ENCODE results near the gene IFI27L1.

IFI27L1 gene

GRCh38 chr14:94088516-94088915 lies 7.4 kb downstream of the IFI27L1 start:
- peaks cover 0 to 7% of the 10 kb centered on the region in 2 donors for H3K9me3 Mint-ChIP-seq
- H3K4me3 Mint-ChIP-seq, result no peak overlapping the region
- ATAC-seq, result no peak

GRCh38 chr14:94089479-94089878 lies 8.4 kb downstream of the IFI27L1 start:
- DNase-seq (no peak), ATAC-seq (no peak)
- Mint-ChIP-seq H3K27me3 (no peaks in the 10 kb centered on the region), H3K9me3 (peaks cover 0 to 7% of the 10 kb centered on the region in 2 donors), H3K4me3 (no peak overlapping the region), H3K4me1 (no peaks in the 10 kb centered on the region), H3K27ac (no peak overlapping the region)

More at GRCh38 chr14:94088516-94088915, 7.4 kb downstream of the IFI27L1 start:
- no peak overlapping the region for H3K27ac Mint-ChIP-seq
- no peak for DNase-seq
- H3K4me1 Mint-ChIP-seq, result no peaks in the 10 kb centered on the region
- no peaks in the 10 kb centered on the region for H3K27me3 Mint-ChIP-seq

GRCh38 chr14:94093418-94093817 lies 12.3 kb downstream of the IFI27L1 start:
- no peak for DNase-seq
- no peaks in the 10 kb centered on the region for H3K27me3 Mint-ChIP-seq
- no peaks in the 10 kb centered on the region for H3K9me3 Mint-ChIP-seq
- no peak for ATAC-seq
- H3K4me3 Mint-ChIP-seq, result no peak overlapping the region
- H3K27ac Mint-ChIP-seq, result no peak overlapping the region
- no peaks in the 10 kb centered on the region for H3K4me1 Mint-ChIP-seq

GRCh38 chr14:94097091-94097490 lies 16.0 kb downstream of the IFI27L1 start:
- no peak for DNase-seq
- H3K27ac Mint-ChIP-seq, result no peak overlapping the region
- H3K4me1 Mint-ChIP-seq, result no peaks in the 10 kb centered on the region
- H3K9me3 Mint-ChIP-seq, result no peaks in the 10 kb centered on the region
- H3K4me3 Mint-ChIP-seq, result no peak overlapping the region
- ATAC-seq, result no peak
- no peaks in the 10 kb centered on the region for H3K27me3 Mint-ChIP-seq

- DNase-seq (peak in 1 of 2 donors; percentile 4), ATAC-seq (no peak)
- Mint-ChIP-seq H3K9me3 (no peaks in the 10 kb centered on the region), H3K27ac (peak overlapping the region; percentile 6 to 51), H3K4me3 (no peak overlapping the region), H3K4me1 (no peaks in the 10 kb centered on the region), H3K27me3 (no peaks in the 10 kb centered on the region)
Measured at GRCh38 chr14:94098326-94098992, 17.3 kb downstream of the IFI27L1 start.

- ATAC-seq (no peak), DNase-seq (peak in 1 of 2 donors; percentile 0)
- no peaks in the 10 kb centered on the region for H3K9me3 Mint-ChIP-seq
- H3K27me3 Mint-ChIP-seq, result no peaks in the 10 kb centered on the region
- no peaks in the 10 kb centered on the region for H3K4me1 Mint-ChIP-seq
- H3K27ac Mint-ChIP-seq, result peak overlapping the region in 1 of 2 donors; percentile 51
- H3K4me3 Mint-ChIP-seq, result no peak overlapping the region
Measured at GRCh38 chr14:94099006-94099405, 17.9 kb downstream of the IFI27L1 start.

- Mint-ChIP-seq H3K27me3 (no peaks in the 10 kb centered on the region), H3K4me1 (no peaks in the 10 kb centered on the region), H3K27ac (no peak overlapping the region), H3K9me3 (no peaks in the 10 kb centered on the region), H3K4me3 (no peak overlapping the region)
- DNase-seq, result no peak
- no peak for ATAC-seq
Measured at GRCh38 chr14:94100847-94101246, 19.7 kb downstream of the IFI27L1 start.

GRCh38 chr14:94101748-94102147 lies 20.6 kb downstream of the IFI27L1 start:
- DNase-seq, result no peak
- H3K27ac Mint-ChIP-seq, result peak overlapping the region in 1 of 2 donors; percentile 74
- no peaks in the 10 kb centered on the region for H3K9me3 Mint-ChIP-seq
- no peaks in the 10 kb centered on the region for H3K27me3 Mint-ChIP-seq
- no peak for ATAC-seq
- H3K4me3 Mint-ChIP-seq, result no peak overlapping the region
- H3K4me1 Mint-ChIP-seq, result no peaks in the 10 kb centered on the region

GRCh38 chr14:94102768-94103482 lies 21.8 kb downstream of the IFI27L1 start:
- no peaks in the 10 kb centered on the region for H3K27me3 Mint-ChIP-seq
- no peaks in the 10 kb centered on the region for H3K4me1 Mint-ChIP-seq
- DNase-seq (no peak), ATAC-seq (no peak)
- H3K9me3 Mint-ChIP-seq, result no peaks in the 10 kb centered on the region
- no peak overlapping the region for H3K4me3 Mint-ChIP-seq
- H3K27ac Mint-ChIP-seq, result no peak overlapping the region

GRCh38 chr14:94103554-94104150 lies 22.5 kb downstream of the IFI27L1 start:
- DNase-seq (no peak), ATAC-seq (no peak)
- Mint-ChIP-seq H3K4me3 (no peak overlapping the region), H3K9me3 (no peaks in the 10 kb centered on the region), H3K27me3 (no peaks in the 10 kb centered on the region), H3K4me1 (no peaks in the 10 kb centered on the region), H3K27ac (peak overlapping the region in 1 of 2 donors; percentile 31)

GRCh38 chr14:94104731-94105130 lies 23.6 kb downstream of the IFI27L1 start:
- DNase-seq (no peak), ATAC-seq (no peak)
- Mint-ChIP-seq H3K4me3 (no peak overlapping the region), H3K4me1 (no peaks in the 10 kb centered on the region), H3K27me3 (no peaks in the 10 kb centered on the region), H3K27ac (no peak overlapping the region), H3K9me3 (no peaks in the 10 kb centered on the region)

- H3K9me3 Mint-ChIP-seq, result no peaks in the 10 kb centered on the region
- peak overlapping the region in 1 of 2 donors; percentile 95 for H3K27ac Mint-ChIP-seq
- H3K4me3 Mint-ChIP-seq, result no peak overlapping the region
- ATAC-seq (no peak), DNase-seq (peak in 1 of 2 donors; percentile 2)
- peaks cover 9% of the 10 kb centered on the region for H3K27me3 Mint-ChIP-seq
- H3K4me1 Mint-ChIP-seq, result no peaks in the 10 kb centered on the region
Measured at GRCh38 chr14:94109915-94110250, 28.8 kb downstream of the IFI27L1 start.

- Mint-ChIP-seq H3K27me3 (peaks cover 17% of the 10 kb centered on the region), H3K4me3 (no peak within 1 kb of the TSS), H3K27ac (peak within 1 kb of the TSS; percentile 64 to 95), H3K4me1 (no peaks in the 10 kb centered on the region), H3K9me3 (no peaks in the 10 kb centered on the region)
- DNase-seq (no peak), ATAC-seq (no peak)
Measured at GRCh38 chr14:94110552-94111181, 29.6 kb downstream of the IFI27L1 start, which contains the start of gene IFI27. IFI27 (plus strand) TSS chr14:94110736.

GRCh38 chr14:94111276-94112095 lies 30.4 kb downstream of the IFI27L1 start:
- Mint-ChIP-seq H3K27ac (no peak overlapping the region), H3K27me3 (peaks cover 25% of the 10 kb centered on the region), H3K4me3 (no peak overlapping the region), H3K9me3 (no peaks in the 10 kb centered on the region), H3K4me1 (no peaks in the 10 kb centered on the region)
- DNase-seq (no peak), ATAC-seq (no peak)

- Mint-ChIP-seq H3K9me3 (no peaks in the 10 kb centered on the region), H3K27ac (no peak overlapping the region), H3K27me3 (peaks cover 36% of the 10 kb centered on the region), H3K4me1 (no peaks in the 10 kb centered on the region), H3K4me3 (no peak overlapping the region)
- ATAC-seq (no peak), DNase-seq (no peak)
Measured at GRCh38 chr14:94112513-94113063, 31.5 kb downstream of the IFI27L1 start.

Data from stimulated activated naive CD8-positive, alpha-beta T cell treated with anti-CD3 and anti-CD28 coated beads, Interleukin-15, amount 100 ng/mL, for 72 hours (primary cell).